ENCODE measurements around the gene FGF22. TPM values are rescaled to one million over a fixed set of nuclear protein-coding genes. Genes with fewer than 3 reads are reported as not detected.

Gene FGF22
- total and polyA plus RNA-seq, 10 of the 15 experiments (the other 5 are each of a cell fraction or from before 2014, with no cell fraction given), result 0.05 TPM; not detected in 9

- TF ChIP-seq MTA3 (IDR thresholded peaks at IDR 0.05; ENCODE audit: borderline replicate concordance, low read length) (no peak), RUNX3 (IDR thresholded peaks at IDR 0.05; ENCODE audit: low read length) (peak; percentile 72), CTCF (IDR thresholded peaks at IDR 0.05 in 2 of 3, conservative IDR thresholded peaks at IDR 0.05 in 1 of 3; ENCODE audit: control insufficient read depth in 2 of 3, extremely low read depth in 1 of 3, insufficient read depth in 1 of 3, low read depth in 3 of 3, low read length in 3 of 3) (no peak), BHLHE40 (IDR thresholded peaks at IDR 0.05; ENCODE audit: borderline replicate concordance in 1 of 2, low read depth in 2 of 2, low read length in 1 of 2) (no peak), NR2C1 (IDR thresholded peaks at IDR 0.05) (no peak), BCL3 (IDR thresholded peaks at IDR 0.05; ENCODE audit: borderline replicate concordance, insufficient read depth, low read depth, low read length, poor library complexity, severe bottlenecking) (no peak), E2F4 (IDR thresholded peaks at IDR 0.05; ENCODE audit: low read depth, low read length) (no peak), ZSCAN29 (IDR thresholded peaks at IDR 0.05) (peak; percentile 86), NFIC (IDR thresholded peaks at IDR 0.05; ENCODE audit: low read depth, low read length) (no peak), GABPA (IDR thresholded peaks at IDR 0.05; ENCODE audit: low read depth) (no peak), SMARCA5 (IDR thresholded peaks at IDR 0.05) (peak; percentile 100), ZNF384 (IDR thresholded peaks at IDR 0.05; ENCODE audit: borderline replicate concordance, low read depth, low read length) (no peak), BCLAF1 (IDR thresholded peaks at IDR 0.05) (no peak), BACH1 (IDR thresholded peaks at IDR 0.05; ENCODE audit: borderline replicate concordance) (no peak), NR2F1 (conservative IDR thresholded peaks at IDR 0.05) (0 out of 2 replicates have a peak, but pooled peaks have one; percentile 30)
- TF ChIP-seq, protein P1, sequence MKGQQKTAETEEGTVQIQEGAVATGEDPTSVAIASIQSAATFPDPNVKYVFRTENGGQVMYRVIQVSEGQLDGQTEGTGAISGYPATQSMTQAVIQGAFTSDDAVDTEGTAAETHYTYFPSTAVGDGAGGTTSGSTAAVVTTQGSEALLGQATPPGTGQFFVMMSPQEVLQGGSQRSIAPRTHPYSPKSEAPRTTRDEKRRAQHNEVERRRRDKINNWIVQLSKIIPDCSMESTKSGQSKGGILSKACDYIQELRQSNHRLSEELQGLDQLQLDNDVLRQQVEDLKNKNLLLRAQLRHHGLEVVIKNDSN (IDR thresholded peaks at IDR 0.05; ENCODE audit: borderline replicate concordance, extremely low read length, insufficient read depth, low read depth, low read length), result peak; percentile 30
These were observed 42.0 kb upstream of the FGF22 start (continued) for GRCh38 chr19:597406-598315.

All from GM12878 (cell line).